ENCODE data around the gene MYLK.

DNA sequence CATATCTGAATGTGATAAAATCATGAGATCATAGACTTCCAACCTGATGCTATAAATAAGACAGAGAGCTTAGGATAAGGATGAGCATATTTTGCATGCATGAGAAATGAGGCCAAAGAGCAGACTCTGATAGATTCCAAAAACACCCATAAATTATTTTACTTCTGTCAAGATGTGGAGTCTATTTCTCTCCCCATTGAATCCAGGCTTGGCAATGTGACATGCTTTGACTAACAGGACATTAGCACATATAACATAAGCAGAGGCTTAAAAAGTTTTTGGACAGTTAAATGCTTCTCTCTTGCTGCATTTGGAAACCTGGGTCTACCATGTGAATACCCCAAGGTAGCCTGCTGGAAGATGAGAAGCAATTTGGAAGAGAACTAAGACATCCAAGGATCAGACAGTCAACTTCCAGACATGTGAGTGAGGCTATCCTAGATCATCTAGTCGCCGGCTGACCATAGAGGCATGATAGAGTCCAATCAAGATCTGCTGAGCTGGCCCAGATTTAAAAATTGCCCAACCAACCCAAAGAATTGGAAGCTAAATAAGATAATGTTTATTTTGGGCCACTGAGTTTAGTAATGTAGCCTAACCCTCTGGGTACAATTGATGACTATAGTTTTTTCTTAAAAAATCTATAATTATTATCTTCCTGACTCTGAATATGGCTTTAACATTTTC is 30.3 kb downstream of the MYLK start:
- TF ChIP-seq, protein P1, sequence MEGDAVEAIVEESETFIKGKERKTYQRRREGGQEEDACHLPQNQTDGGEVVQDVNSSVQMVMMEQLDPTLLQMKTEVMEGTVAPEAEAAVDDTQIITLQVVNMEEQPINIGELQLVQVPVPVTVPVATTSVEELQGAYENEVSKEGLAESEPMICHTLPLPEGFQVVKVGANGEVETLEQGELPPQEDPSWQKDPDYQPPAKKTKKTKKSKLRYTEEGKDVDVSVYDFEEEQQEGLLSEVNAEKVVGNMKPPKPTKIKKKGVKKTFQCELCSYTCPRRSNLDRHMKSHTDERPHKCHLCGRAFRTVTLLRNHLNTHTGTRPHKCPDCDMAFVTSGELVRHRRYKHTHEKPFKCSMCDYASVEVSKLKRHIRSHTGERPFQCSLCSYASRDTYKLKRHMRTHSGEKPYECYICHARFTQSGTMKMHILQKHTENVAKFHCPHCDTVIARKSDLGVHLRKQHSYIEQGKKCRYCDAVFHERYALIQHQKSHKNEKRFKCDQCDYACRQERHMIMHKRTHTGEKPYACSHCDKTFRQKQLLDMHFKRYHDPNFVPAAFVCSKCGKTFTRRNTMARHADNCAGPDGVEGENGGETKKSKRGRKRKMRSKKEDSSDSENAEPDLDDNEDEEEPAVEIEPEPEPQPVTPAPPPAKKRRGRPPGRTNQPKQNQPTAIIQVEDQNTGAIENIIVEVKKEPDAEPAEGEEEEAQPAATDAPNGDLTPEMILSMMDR (IDR thresholded peaks at IDR 0.05) = no peak
- TF ChIP-seq POLR2A (IDR thresholded peaks at IDR 0.05) = no peak

Data from lower leg skin (tissue), 3 donors.